ENCODE measurements around the gene TSPAN32.
"Not testable (repeated sequence)": the region's sequence is repeated elsewhere in the genome, so short reads cannot be mapped to it uniquely, and the experiment has no call there.

Gene TSPAN32

GRCh38 chr11:2346586-2347307, 44.9 kb downstream of the TSPAN32 start:
- DNase-seq: no peak

- DNase-seq: no peak
These were observed 45.6 kb downstream of the TSPAN32 start for GRCh38 chr11:2347308-2347830.

GRCh38 chr11:2348986-2349385, 47.2 kb downstream of the TSPAN32 start:
- no peak for DNase-seq

- DNase-seq: no peak
These were observed 49.9 kb downstream of the TSPAN32 start for GRCh38 chr11:2351701-2352100.

GRCh38 chr11:2352420-2352819, 50.6 kb downstream of the TSPAN32 start:
- DNase-seq: no peak

GRCh38 chr11:2355000-2355644, 53.3 kb downstream of the TSPAN32 start:
- DNase-seq: no peak

- no peak for DNase-seq
These were observed 55.4 kb downstream of the TSPAN32 start for GRCh38 chr11:2357246-2357645.

GRCh38 chr11:2357651-2358050, 55.8 kb downstream of the TSPAN32 start:
- not testable (repeated sequence) for DNase-seq

GRCh38 chr11:2358754-2359442, 57.1 kb downstream of the TSPAN32 start:
- no peak for DNase-seq

GRCh38 chr11:2359557-2359956, 57.7 kb downstream of the TSPAN32 start:
- no peak for DNase-seq

GRCh38 chr11:2360081-2360642, 58.3 kb downstream of the TSPAN32 start:
- DNase-seq: no peak

GRCh38 chr11:2361565-2361964, 59.8 kb downstream of the TSPAN32 start:
- DNase-seq: no peak

- DNase-seq: no peak
These were observed 60.6 kb downstream of the TSPAN32 start for GRCh38 chr11:2362414-2362813.

GRCh38 chr11:2363130-2363529, 61.3 kb downstream of the TSPAN32 start:
- DNase-seq: no peak

GRCh38 chr11:2363577-2364370, 62.0 kb downstream of the TSPAN32 start:
- no peak for DNase-seq

- not testable (repeated sequence) for DNase-seq
These were observed 62.6 kb downstream of the TSPAN32 start for GRCh38 chr11:2364386-2364785.

GRCh38 chr11:2365571-2366210, 63.9 kb downstream of the TSPAN32 start:
- DNase-seq: no peak

- no peak for DNase-seq
These were observed 64.5 kb downstream of the TSPAN32 start for GRCh38 chr11:2366276-2366675.

- DNase-seq: no peak
These were observed 64.9 kb downstream of the TSPAN32 start for GRCh38 chr11:2366733-2367132.

GRCh38 chr11:2367266-2368160, 65.7 kb downstream of the TSPAN32 start:
- DNase-seq: no peak
